ENCODE results near the gene KIF2A. TPM values are rescaled to one million over a fixed set of nuclear protein-coding genes. Genes with fewer than 3 reads are reported as not detected.

Gene KIF2A
- total RNA-seq, 4 donors from 2014 or later = 23.3 to 28.6 (median 25.0) TPM

DNA sequence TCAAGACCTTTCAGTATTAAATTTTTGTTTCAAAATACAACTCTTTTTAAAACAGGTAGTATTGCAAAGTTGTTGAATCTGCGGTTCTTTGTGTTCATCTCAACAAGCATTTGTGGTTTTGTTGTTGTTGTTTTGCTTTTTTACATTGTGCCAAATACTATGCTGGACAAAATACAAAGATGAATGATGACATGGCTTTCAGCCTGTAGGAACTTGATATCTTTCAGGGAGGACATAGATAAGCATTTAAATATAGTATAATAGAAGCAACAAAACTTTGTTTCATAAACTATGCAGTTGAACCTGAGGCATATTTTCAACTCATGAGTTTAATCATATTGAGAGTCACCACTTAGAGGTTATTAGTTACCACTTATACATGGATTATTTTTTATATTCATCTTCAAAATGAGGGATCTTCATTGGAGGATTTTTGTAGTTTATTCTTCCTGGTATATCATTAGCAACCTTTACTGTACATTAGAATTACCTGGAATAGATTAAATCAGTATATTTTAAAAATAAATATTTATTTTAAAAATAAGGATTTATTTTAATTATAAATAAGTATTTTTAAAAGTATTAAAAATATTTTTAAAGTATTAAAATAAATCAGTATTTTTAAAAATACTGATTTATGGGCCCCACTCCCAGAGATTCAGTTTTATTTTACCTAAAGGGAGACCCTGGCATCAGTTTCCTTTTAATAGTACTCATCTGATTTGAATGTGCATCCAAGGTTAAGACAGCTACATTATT is 42.9 kb downstream of the KIF2A start:
- 86% methylated on average over 1 of the region's 1 CpG for WGBS
- H3K4me3 ChIP-seq = no peak overlapping the region
- no peak for TF ChIP-seq EP300 (IDR thresholded peaks at IDR 0.05)
- TF ChIP-seq, protein P1, sequence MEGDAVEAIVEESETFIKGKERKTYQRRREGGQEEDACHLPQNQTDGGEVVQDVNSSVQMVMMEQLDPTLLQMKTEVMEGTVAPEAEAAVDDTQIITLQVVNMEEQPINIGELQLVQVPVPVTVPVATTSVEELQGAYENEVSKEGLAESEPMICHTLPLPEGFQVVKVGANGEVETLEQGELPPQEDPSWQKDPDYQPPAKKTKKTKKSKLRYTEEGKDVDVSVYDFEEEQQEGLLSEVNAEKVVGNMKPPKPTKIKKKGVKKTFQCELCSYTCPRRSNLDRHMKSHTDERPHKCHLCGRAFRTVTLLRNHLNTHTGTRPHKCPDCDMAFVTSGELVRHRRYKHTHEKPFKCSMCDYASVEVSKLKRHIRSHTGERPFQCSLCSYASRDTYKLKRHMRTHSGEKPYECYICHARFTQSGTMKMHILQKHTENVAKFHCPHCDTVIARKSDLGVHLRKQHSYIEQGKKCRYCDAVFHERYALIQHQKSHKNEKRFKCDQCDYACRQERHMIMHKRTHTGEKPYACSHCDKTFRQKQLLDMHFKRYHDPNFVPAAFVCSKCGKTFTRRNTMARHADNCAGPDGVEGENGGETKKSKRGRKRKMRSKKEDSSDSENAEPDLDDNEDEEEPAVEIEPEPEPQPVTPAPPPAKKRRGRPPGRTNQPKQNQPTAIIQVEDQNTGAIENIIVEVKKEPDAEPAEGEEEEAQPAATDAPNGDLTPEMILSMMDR (IDR thresholded peaks at IDR 0.05) = no peak
- no peak for TF ChIP-seq POLR2A (IDR thresholded peaks at IDR 0.05)
- TF ChIP-seq POLR2AphosphoS5 (IDR thresholded peaks at IDR 0.05) = no peak
- H3K27ac ChIP-seq = no peak overlapping the region
- no peak for DNase-seq (ENCODE audit: low spot score in 2 of 2)
- no peaks in the 10 kb centered on the region for H3K27me3 ChIP-seq
- H3K36me3 ChIP-seq = peaks cover 43% of the 10 kb centered on the region
- no peaks in the 10 kb centered on the region for H3K4me1 ChIP-seq
- no peaks in the 10 kb centered on the region for H3K9me3 ChIP-seq

DNA sequence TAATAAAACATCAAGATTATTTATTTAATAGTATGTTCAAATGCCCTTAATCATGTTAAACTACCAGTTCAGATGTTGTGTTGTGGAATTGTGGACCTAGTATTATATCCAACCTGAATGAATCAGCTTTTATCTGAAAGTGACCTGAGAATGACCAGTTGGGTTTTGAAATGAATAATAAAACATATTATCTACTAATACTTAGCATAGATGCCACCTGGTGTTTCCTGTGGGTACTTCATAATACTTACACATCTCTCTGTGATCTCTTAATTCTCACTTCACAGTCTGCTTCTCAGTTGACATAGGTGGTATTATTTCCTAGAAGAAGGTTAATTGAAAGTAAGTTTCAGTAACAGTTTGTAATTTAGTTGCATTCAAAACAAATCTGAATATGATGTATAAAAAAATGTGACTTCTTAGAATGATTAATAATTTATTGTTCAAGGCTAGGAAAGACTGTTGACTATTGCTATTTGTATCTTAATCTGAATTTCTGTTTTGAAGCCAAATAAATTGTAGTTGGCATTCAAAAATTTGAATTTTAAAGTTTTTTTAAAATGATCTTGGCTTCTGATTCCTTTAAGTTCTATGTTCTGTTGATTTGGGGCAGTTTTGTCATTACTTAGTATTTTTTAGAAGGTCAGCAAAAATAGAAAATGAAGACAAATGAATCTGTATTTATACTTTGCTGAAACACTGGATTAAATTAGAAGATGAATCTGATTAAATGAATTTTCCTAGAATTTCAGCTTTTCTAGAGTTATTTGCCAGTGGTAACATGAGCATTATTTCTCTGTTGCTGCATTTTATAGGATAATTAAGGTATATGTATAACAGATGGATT is 48.2 kb downstream of the KIF2A start:
- Histone ChIP-seq H3K9me3 (no peaks in the 10 kb centered on the region), H3K27ac (no peak overlapping the region), H3K4me3 (no peak overlapping the region), H3K27me3 (no peaks in the 10 kb centered on the region), H3K4me1 (no peaks in the 10 kb centered on the region), H3K36me3 (peaks cover 55% of the 10 kb centered on the region)
- DNase-seq (ENCODE audit: low spot score in 2 of 2) = no peak
- TF ChIP-seq POLR2AphosphoS5 (IDR thresholded peaks at IDR 0.05) = no peak
- TF ChIP-seq, protein P1 (IDR thresholded peaks at IDR 0.05) = peak; percentile 44 to 49
- TF ChIP-seq EP300 (IDR thresholded peaks at IDR 0.05) = no peak
- no peak for TF ChIP-seq POLR2A (IDR thresholded peaks at IDR 0.05)

DNA sequence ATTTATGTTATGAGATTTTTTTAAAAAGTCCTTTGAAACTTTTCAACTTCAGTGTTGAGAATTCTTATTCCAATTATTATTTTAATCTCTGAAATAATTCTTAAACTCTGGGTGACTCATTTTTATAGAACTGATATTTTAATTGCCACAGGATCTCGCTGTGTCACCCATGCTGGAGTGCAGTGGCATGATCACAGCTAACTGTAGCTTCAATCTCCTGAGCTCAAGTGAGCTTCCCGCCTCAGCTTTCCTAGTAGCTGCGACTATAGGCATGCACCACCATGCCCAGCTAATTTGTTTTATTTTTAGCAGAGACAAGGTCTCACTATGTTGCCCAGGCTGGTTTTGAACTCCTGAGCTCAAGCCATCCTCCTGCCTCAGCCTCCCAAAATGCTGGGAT is 56.7 kb downstream of the KIF2A start:
- Histone ChIP-seq H3K9me3 (no peaks in the 10 kb centered on the region), H3K27me3 (no peaks in the 10 kb centered on the region), H3K36me3 (peaks cover 70% of the 10 kb centered on the region), H3K4me1 (no peaks in the 10 kb centered on the region), H3K4me3 (no peak overlapping the region), H3K27ac (no peak overlapping the region)
- DNase-seq (ENCODE audit: low spot score in 2 of 2) = no peak
- no peak for TF ChIP-seq POLR2A (IDR thresholded peaks at IDR 0.05)
- TF ChIP-seq POLR2AphosphoS5 (IDR thresholded peaks at IDR 0.05) = no peak
- TF ChIP-seq, protein P1 (IDR thresholded peaks at IDR 0.05) = no peak
- TF ChIP-seq EP300 (IDR thresholded peaks at IDR 0.05) = no peak
- 100% methylated on average over 3 of the region's 3 CpGs for WGBS

DNA sequence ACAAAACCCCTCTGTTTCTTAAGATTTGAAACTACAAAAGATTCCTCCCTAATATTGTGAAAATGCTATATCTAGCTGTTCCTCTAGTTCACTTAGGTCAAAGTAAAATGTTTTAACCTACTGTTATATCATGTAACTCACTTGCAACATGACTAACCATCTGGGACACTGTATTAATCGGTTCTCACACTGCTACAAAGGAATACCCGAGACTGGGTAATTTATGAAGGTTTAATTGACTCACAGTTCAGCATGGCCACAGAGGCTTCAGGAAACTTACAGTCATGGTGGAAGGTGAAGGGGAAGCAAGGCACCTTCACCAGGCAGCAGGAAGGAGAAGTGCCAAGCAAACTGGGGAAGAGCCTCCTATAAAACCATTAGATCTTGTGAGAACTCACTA is 63.0 kb downstream of the KIF2A start:
- peaks cover 56% of the 10 kb centered on the region for H3K36me3 ChIP-seq
- no peaks in the 10 kb centered on the region for H3K4me1 ChIP-seq
- H3K27ac ChIP-seq = no peak overlapping the region
- no peak overlapping the region for H3K4me3 ChIP-seq
- WGBS = 97% methylated on average over 2 of the region's 2 CpGs
- TF ChIP-seq POLR2A (IDR thresholded peaks at IDR 0.05) (no peak), EP300 (IDR thresholded peaks at IDR 0.05) (no peak), POLR2AphosphoS5 (IDR thresholded peaks at IDR 0.05) (no peak)
- TF ChIP-seq, protein P1 (IDR thresholded peaks at IDR 0.05) = no peak
- no peaks in the 10 kb centered on the region for H3K27me3 ChIP-seq
- no peak for DNase-seq (ENCODE audit: low spot score in 2 of 2)
- H3K9me3 ChIP-seq = no peaks in the 10 kb centered on the region

DNA sequence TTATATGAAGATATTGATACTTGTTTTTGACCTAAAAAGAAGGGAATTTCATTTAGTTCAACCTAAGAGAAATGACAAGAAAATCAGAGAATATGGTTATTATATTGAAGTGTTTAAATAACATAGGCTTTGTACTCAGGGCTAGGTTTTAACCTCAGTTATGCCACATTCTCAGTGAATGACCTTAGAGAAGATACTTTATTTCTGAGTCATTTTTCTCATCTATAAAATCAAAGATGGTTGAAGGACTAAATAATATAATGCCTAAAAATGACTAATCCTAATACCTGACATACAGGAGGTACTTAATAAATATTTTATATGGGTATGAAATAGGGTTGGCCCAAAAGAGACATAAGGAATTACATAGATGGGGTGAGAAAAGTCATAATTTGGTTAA is 65.4 kb downstream of the KIF2A start:
- Histone ChIP-seq H3K36me3 (peaks cover 55% of the 10 kb centered on the region), H3K4me3 (no peak overlapping the region), H3K27ac (no peak overlapping the region), H3K27me3 (no peaks in the 10 kb centered on the region), H3K4me1 (no peaks in the 10 kb centered on the region), H3K9me3 (no peaks in the 10 kb centered on the region)
- DNase-seq (ENCODE audit: low spot score in 2 of 2) = no peak
- TF ChIP-seq, protein P1 (IDR thresholded peaks at IDR 0.05) = no peak
- TF ChIP-seq EP300 (IDR thresholded peaks at IDR 0.05) = no peak
- no peak for TF ChIP-seq POLR2A (IDR thresholded peaks at IDR 0.05)
- no peak for TF ChIP-seq POLR2AphosphoS5 (IDR thresholded peaks at IDR 0.05)
